Stimulated activated CD4-positive, alpha-beta T cell treated with anti-CD3 and anti-CD28 coated beads, Interleukin-2, amount 100 ng/mL, for 4 hours (primary cell): ENCODE results near the gene MKRN2OS.

Source experiments
- DNase-seq: peaks from one replicate; pipeline ENCODE4 v3.0.0-alpha.2; 2020; ENCODE audit warnings: low read depth

Gene MKRN2OS

GRCh38 chr3:12545473-12545791, at the start of gene MKRN2OS:
TSS of gene MKRN2OS (minus strand) at chr3:12545499. CDS start at chr3:12545464, 35 bp downstream.
- no peak for DNase-seq

- no peak for DNase-seq
Observed at GRCh38 chr3:12593473-12593872, 48.2 kb upstream of the MKRN2OS start.

GRCh38 chr3:12591997-12592715, 46.9 kb upstream of the MKRN2OS start:
- DNase-seq, result no peak

GRCh38 chr3:12591456-12591855, 46.2 kb upstream of the MKRN2OS start:
- DNase-seq, result no peak

- DNase-seq, result no peak
Observed at GRCh38 chr3:12590096-12590495, 44.8 kb upstream of the MKRN2OS start.

- no peak for DNase-seq
Observed at GRCh38 chr3:12588039-12589009, 43.0 kb upstream of the MKRN2OS start.

- DNase-seq, result no peak
Observed at GRCh38 chr3:12586403-12586802, 41.1 kb upstream of the MKRN2OS start.

GRCh38 chr3:12585970-12586369, 40.7 kb upstream of the MKRN2OS start:
- DNase-seq, result no peak

- no peak for DNase-seq
Observed at GRCh38 chr3:12585181-12585580, 39.9 kb upstream of the MKRN2OS start.

GRCh38 chr3:12584083-12584482, 38.8 kb upstream of the MKRN2OS start:
- DNase-seq, result no peak

GRCh38 chr3:12583280-12583679, 38.0 kb upstream of the MKRN2OS start:
- DNase-seq, result no peak

GRCh38 chr3:12582730-12583129, 37.4 kb upstream of the MKRN2OS start:
- no peak for DNase-seq

GRCh38 chr3:12579905-12580304, 34.6 kb upstream of the MKRN2OS start:
- DNase-seq, result no peak

GRCh38 chr3:12579456-12579855, 34.2 kb upstream of the MKRN2OS start:
- DNase-seq, result no peak

GRCh38 chr3:12578742-12579141, 33.4 kb upstream of the MKRN2OS start:
- DNase-seq, result no peak

GRCh38 chr3:12577379-12577778, 32.1 kb upstream of the MKRN2OS start:
- DNase-seq, result no peak

- DNase-seq, result no peak
Observed at GRCh38 chr3:12574661-12575060, 29.4 kb upstream of the MKRN2OS start.

GRCh38 chr3:12574131-12574530, 28.8 kb upstream of the MKRN2OS start:
- no peak for DNase-seq

- no peak for DNase-seq
Observed at GRCh38 chr3:12571986-12572385, 26.7 kb upstream of the MKRN2OS start.

GRCh38 chr3:12569836-12570235, 24.5 kb upstream of the MKRN2OS start:
- DNase-seq, result no peak

GRCh38 chr3:12568747-12569146, 23.4 kb upstream of the MKRN2OS start:
- no peak for DNase-seq

- no peak for DNase-seq
Observed at GRCh38 chr3:12566976-12567375, 21.7 kb upstream of the MKRN2OS start.

- no peak for DNase-seq
Observed at GRCh38 chr3:12562451-12562850, 17.2 kb upstream of the MKRN2OS start.
